Endothelial cell of umbilical vein (primary cell): ENCODE measurements around the gene GMCL2. TPM values are rescaled to one million over a fixed set of nuclear protein-coding genes. Genes with fewer than 3 reads are reported as not detected.
A peak's percentile ranks its signal among the peaks of the same experiment; 100 is the strongest.

Source experiments
- BruUV-seq: library from RNA; stranded (reverse); fragments of 400-500 nt; replicated peaks from 2 replicates; lab custom pipeline; 2021; lab: Mats Ljungman, UMichigan
- CTCF ChIA-PET: fragments of 300-600, 350-600 bp; sonication (Branson Sonifier 250); formaldehyde crosslinking; loops from one replicate; lab custom pipeline; 2021; ENCODE audit warnings: antibody characterized with exemption, inconsistent platforms; lab: Charles Lee
- POLR2A ChIA-PET: fragments of 300-600, 350-600 bp; sonication (Branson Sonifier 250); formaldehyde crosslinking; loops from one replicate; lab custom pipeline; 2021; ENCODE audit warnings: antibody characterized with exemption, inconsistent platforms; lab: Charles Lee
- DNase-seq: peaks from one replicate; pipeline ENCODE4 v3.0.0-alpha.2; 2011; ENCODE audit warnings: low read depth, low spot score
- FAIRE-seq: peaks from 2 replicates; lab custom pipeline; 2011; peaks lifted over from hg19 to GRCh38; lab: Jason Lieb, UNC
- H2AFZ ChIP-seq: 2 replicates; pipeline ENCODE4 v1.6.0; 2012; ENCODE audit warnings: low read depth, low read length, control low read depth, inconsistent platforms
- H3K27ac ChIP-seq: 2 replicates; pipeline ENCODE4 v1.5.1; 2011; ENCODE audit warnings: low read depth, mild to moderate bottlenecking, control low read depth, low read length, moderate library complexity; ENCODE audit not compliant: insufficient read depth
- H3K27me3 ChIP-seq, 2 experiments: 2 replicates each; pipeline versions ENCODE4 v1.6.0 to v1.6.1; 2011; ENCODE audit warnings: low read length in 2 of 2, mixed read lengths in 1 of 2; ENCODE audit not compliant: control insufficient read depth in 2 of 2, insufficient read depth in 2 of 2
- H3K36me3 ChIP-seq, 2 experiments: 2 replicates in 1 of 2; 3 replicates in 1 of 2; pipeline ENCODE4 v1.5.1; 2011; ENCODE audit warnings: low read length in 2 of 2, mild to moderate bottlenecking in 1 of 2, moderate library complexity in 1 of 2; ENCODE audit not compliant: control insufficient read depth in 2 of 2, insufficient read depth in 2 of 2; ENCODE audit errors: extremely low read depth in 1 of 2
- H3K4me1 ChIP-seq: 3 replicates; pipeline ENCODE4 v1.5.1; 2011; ENCODE audit warnings: mild to moderate bottlenecking, low read length; ENCODE audit not compliant: control insufficient read depth, insufficient read depth; ENCODE audit errors: extremely low read depth
- H3K4me2 ChIP-seq: 2 replicates; pipeline ENCODE4 v1.6.1; 2011; ENCODE audit warnings: low read length, control low read depth, mixed read lengths; ENCODE audit not compliant: insufficient read depth
- H3K4me3 ChIP-seq, 3 experiments: fragments of 200-600 bp in 1 of 3; sonication (generic), shearing (Covaris generic) in 1 of 3; replicated peaks in 1 of 3; 2 replicates each; pipeline ENCODE4 v1.5.1; 2011 to 2016; ENCODE audit warnings: control low read depth in 3 of 3, low read length in 3 of 3, mild to moderate bottlenecking in 2 of 3, inconsistent platforms in 1 of 3, low read depth in 1 of 3, moderate library complexity in 1 of 3; ENCODE audit not compliant: insufficient read depth in 1 of 3
- H3K79me2 ChIP-seq: 2 replicates; pipeline ENCODE4 v1.6.0; 2012; ENCODE audit warnings: low read length, inconsistent platforms; ENCODE audit not compliant: control insufficient read depth, insufficient read depth
- H3K9ac ChIP-seq: replicated peaks from 2 replicates; pipeline ENCODE3; 2011; ENCODE audit warnings: low read length, control low read depth; ENCODE audit not compliant: insufficient read depth; ENCODE audit errors: extremely low read depth
- H3K9me1 ChIP-seq: replicated peaks from 3 replicates; pipeline ENCODE4 v1.6.0; 2011; ENCODE audit warnings: mild to moderate bottlenecking, low read length; ENCODE audit not compliant: control insufficient read depth, insufficient read depth; ENCODE audit errors: extremely low read depth
- H3K9me3 ChIP-seq: replicated peaks from 2 replicates; pipeline ENCODE4 v1.5.1; 2012; ENCODE audit warnings: low read length, inconsistent platforms; ENCODE audit not compliant: control insufficient read depth, insufficient read depth
- H4K20me1 ChIP-seq: replicated peaks from 2 replicates; pipeline ENCODE3; 2011; ENCODE audit warnings: mild to moderate bottlenecking, low read length; ENCODE audit not compliant: control insufficient read depth, insufficient read depth; ENCODE audit errors: extremely low read depth
- GATA2 ChIP-seq: IDR thresholded peaks from 2 replicates; pipeline ENCODE4 v1.7.0; 2011; ENCODE audit warnings: low read depth, mild to moderate bottlenecking, moderate library complexity, mixed read lengths, low read length; ENCODE audit not compliant: insufficient read length, insufficient read depth
- dilution Hi-C: fragments of 300-500 bp; cut with MboI; formaldehyde crosslinking; loops from one replicate; pipeline ENCODE4 v1.15.0; 2019; ENCODE audit warnings: low sequenced_read_pairs; ENCODE audit not compliant: extremely low pct_ligation_motif_present
- intact Hi-C: fragments of 100-400 bp; cut with micrococcal nuclease; formaldehyde crosslinking; loops from one replicate; pipeline ENCODE4 v1.10.0; 2022
- polyA plus RNA-seq, 4 experiments: library from polyadenylated mRNA; depleted of rRNA in 3 of 4; stranded (reverse) in 3 of 4; unstranded in 1 of 4; fragments of >200 nt; gene quantifications; 2 replicates each; pipeline versions ENCODE4 v1.2.1 to v1.2.3, GENCODE V29; 2011 to 2012; ENCODE audit warnings: missing spikeins in 1 of 4
- total RNA-seq: library from RNA; stranded (reverse); gene quantifications from 2 replicates; pipeline ENCODE4 v1.2.3, GENCODE V29; 2021
- TF ChIP-seq, protein P1 (sequence below), 2 donors: IDR thresholded peaks; 1 replicate in 1 of 2; 2 replicates in 1 of 2; pipeline ENCODE4 v1.5.1; 2011; ENCODE audit warnings: low read length in 2 of 2, mild to moderate bottlenecking in 2 of 2, moderate library complexity in 2 of 2, control low read depth in 1 of 2, inconsistent platforms in 1 of 2, low read depth in 1 of 2; ENCODE audit not compliant: insufficient read depth in 1 of 2; ENCODE audit errors: extremely low read depth in 1 of 2

GMCL2 gene
- total and polyA plus RNA-seq, 2 donors (not counting 3 experiments of a cell fraction or from before 2014, with no cell fraction given): not detected

DNA sequence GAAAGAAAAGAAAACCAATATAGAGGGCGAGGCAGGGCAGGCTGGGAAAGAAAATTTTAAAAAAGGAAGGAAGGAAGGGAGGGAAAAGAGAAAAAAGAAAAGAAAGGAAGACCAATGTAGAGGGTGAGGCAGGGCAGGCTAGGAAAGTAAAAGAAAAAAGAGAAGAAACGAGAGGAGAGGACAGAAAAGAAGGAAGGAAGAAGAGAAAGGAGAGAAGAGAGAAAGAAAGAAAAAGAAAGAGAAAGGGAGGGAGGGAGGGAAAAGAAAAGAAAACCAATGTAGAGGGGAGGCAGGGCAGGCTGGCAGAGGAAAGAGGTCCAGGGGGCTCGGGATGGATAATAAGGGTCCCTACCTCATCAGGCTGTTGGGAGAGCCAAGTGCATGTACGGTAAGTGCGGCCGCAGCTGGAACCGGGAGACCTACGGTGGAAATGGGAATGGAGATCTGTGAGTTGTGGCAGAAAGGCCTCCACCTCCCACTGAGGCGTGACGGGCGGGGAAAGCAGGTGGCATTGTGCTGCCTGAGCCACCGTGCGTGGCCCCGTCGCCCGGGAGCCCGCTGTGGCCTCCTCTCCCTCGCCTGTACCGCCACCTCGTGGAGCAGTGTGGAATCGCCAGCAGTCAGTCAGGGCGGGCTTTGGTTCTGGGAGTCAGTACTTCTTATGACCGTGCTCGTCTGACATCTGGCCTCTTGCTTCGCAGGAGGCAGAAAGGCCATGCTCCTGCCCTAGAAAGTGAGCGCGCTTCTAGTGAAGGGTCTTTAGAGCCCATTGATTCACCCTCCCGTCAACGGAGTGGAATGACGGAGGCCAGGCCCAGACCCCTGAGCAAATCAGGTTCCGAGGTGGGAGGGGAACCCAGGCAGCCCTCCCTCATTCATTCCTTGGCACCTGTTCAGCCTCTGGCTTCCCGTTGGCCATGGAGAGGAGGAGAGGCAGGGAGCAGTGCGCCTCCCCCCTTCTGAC, 23.1 kb downstream of the GMCL2 start:
- Histone ChIP-seq H3K9me1 (no peaks in the 10 kb centered on the region), H4K20me1 (no peaks in the 10 kb centered on the region), H3K4me1 (no peaks in the 10 kb centered on the region), H3K27ac (no peak overlapping the region), H2AFZ (peak overlapping the region; percentile 73), H3K4me3 (no peak overlapping the region), H3K79me2 (no peaks in the 10 kb centered on the region), H3K9me3 (no peaks in the 10 kb centered on the region), H3K27me3 (peaks cover 4% of the 10 kb centered on the region in 2 experiments), H3K4me2 (no peak overlapping the region), H3K9ac (no peak overlapping the region), H3K36me3 (no peaks in the 10 kb centered on the region)
- DNase-seq (peak; percentile 78), FAIRE-seq (peak; percentile 94)
- dilution Hi-C loops (no loop called here), intact Hi-C loops (loop anchor here (1.0 to 2.0 kb wide), 4 partner anchors 18 to 557 kb away; partner anchors contain the start of gene HNRNPAB)
- TF ChIP-seq, protein P1, sequence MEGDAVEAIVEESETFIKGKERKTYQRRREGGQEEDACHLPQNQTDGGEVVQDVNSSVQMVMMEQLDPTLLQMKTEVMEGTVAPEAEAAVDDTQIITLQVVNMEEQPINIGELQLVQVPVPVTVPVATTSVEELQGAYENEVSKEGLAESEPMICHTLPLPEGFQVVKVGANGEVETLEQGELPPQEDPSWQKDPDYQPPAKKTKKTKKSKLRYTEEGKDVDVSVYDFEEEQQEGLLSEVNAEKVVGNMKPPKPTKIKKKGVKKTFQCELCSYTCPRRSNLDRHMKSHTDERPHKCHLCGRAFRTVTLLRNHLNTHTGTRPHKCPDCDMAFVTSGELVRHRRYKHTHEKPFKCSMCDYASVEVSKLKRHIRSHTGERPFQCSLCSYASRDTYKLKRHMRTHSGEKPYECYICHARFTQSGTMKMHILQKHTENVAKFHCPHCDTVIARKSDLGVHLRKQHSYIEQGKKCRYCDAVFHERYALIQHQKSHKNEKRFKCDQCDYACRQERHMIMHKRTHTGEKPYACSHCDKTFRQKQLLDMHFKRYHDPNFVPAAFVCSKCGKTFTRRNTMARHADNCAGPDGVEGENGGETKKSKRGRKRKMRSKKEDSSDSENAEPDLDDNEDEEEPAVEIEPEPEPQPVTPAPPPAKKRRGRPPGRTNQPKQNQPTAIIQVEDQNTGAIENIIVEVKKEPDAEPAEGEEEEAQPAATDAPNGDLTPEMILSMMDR (IDR thresholded peaks at IDR 0.05; ENCODE audit: extremely low read depth in 1 of 2, insufficient read depth in 1 of 2, low read depth in 1 of 2, low read length in 2 of 2): peak; percentile 95 to 99
- TF ChIP-seq GATA2: no peak
- POLR2A ChIA-PET: interaction anchor here (1.4 kb wide), 1 partner anchor 10 kb away, joined by 3 read pairs; the partner anchor contains the start of gene NHP2
- CTCF ChIA-PET: interaction anchor here (0.7 to 3.3 kb wide), 3 partner anchors 10 to 92 kb away, joined by 3 to 104 read pairs (median 6); partner anchors contain the start of gene NHP2
- BruUV-seq: no TSS peak
